Fibroblast of the aortic adventitia (primary cell): ENCODE results near the gene KCNQ2. TPM values are rescaled to one million over a fixed set of nuclear protein-coding genes. Genes with fewer than 3 reads are reported as not detected.

Experiments used
- DNase-seq: peaks from one replicate; pipeline ENCODE4 v3.0.0-alpha.2; 2010; ENCODE audit warnings: low read depth
- H3K4me3 ChIP-seq: 2 replicates; pipeline ENCODE4 v1.5.1; 2011; ENCODE audit warnings: low read depth, mild to moderate bottlenecking, control low read depth, low read length, moderate library complexity
- CTCF ChIP-seq: IDR thresholded peaks from 2 replicates; pipeline ENCODE4 v1.5.1; 2011; ENCODE audit warnings: mild to moderate bottlenecking, low read length, control low read depth, inconsistent platforms; ENCODE audit not compliant: insufficient read depth
- total RNA-seq: library from RNA; depleted of rRNA; stranded (reverse); fragments of >200 nt; gene quantifications from 2 replicates; pipeline ENCODE4 v1.2.3, GENCODE V29; 2012; ENCODE audit warnings: low replicate concordance

The KCNQ2 gene
- total RNA-seq, 1 donor, result not detected

- no peak for TF ChIP-seq CTCF
- no peak for DNase-seq
- no peak overlapping the region for H3K4me3 ChIP-seq
These were observed 4.7 kb upstream of the KCNQ2 start for GRCh38 chr20:63477061-63477616.

- TF ChIP-seq CTCF, result no peak
- H3K4me3 ChIP-seq, result no peak overlapping the region
- peak; percentile 14 for DNase-seq
These were observed 2.8 kb upstream of the KCNQ2 start for GRCh38 chr20:63475209-63475608.

- no peak for TF ChIP-seq CTCF
- no peak overlapping the region for H3K4me3 ChIP-seq
- DNase-seq, result no peak
These were observed 1.3 kb upstream of the KCNQ2 start for GRCh38 chr20:63473555-63474449.

- no peak overlapping the region for H3K4me3 ChIP-seq
- no peak for DNase-seq
- no peak for TF ChIP-seq CTCF
These were observed 471 bp upstream of the KCNQ2 start for GRCh38 chr20:63472862-63473390.

- TF ChIP-seq CTCF, result no peak
- no peak overlapping the region for H3K4me3 ChIP-seq
- no peak for DNase-seq
These were observed 806 bp downstream of the KCNQ2 start for GRCh38 chr20:63471717-63471980.

- no peak overlapping the region for H3K4me3 ChIP-seq
- no peak for DNase-seq
- no peak for TF ChIP-seq CTCF
These were observed 1.3 kb downstream of the KCNQ2 start for GRCh38 chr20:63471002-63471716.
